Measurements from ENCODE around the gene FBXW10.
"Not testable (repeated sequence)": the region's sequence is repeated elsewhere in the genome, so short reads cannot be mapped to it uniquely, and the experiment has no call there.

- TF ChIP-seq, protein P1, sequence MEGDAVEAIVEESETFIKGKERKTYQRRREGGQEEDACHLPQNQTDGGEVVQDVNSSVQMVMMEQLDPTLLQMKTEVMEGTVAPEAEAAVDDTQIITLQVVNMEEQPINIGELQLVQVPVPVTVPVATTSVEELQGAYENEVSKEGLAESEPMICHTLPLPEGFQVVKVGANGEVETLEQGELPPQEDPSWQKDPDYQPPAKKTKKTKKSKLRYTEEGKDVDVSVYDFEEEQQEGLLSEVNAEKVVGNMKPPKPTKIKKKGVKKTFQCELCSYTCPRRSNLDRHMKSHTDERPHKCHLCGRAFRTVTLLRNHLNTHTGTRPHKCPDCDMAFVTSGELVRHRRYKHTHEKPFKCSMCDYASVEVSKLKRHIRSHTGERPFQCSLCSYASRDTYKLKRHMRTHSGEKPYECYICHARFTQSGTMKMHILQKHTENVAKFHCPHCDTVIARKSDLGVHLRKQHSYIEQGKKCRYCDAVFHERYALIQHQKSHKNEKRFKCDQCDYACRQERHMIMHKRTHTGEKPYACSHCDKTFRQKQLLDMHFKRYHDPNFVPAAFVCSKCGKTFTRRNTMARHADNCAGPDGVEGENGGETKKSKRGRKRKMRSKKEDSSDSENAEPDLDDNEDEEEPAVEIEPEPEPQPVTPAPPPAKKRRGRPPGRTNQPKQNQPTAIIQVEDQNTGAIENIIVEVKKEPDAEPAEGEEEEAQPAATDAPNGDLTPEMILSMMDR (IDR thresholded peaks at IDR 0.05): not testable (repeated sequence)
- not testable (repeated sequence) for TF ChIP-seq POLR2AphosphoS5, POLR2A (IDR thresholded peaks at IDR 0.05)
Measured at GRCh38 chr17:18723509-18723908, 20.3 kb upstream of the FBXW10 start.
